IMR-90 (cell line): Measurements from ENCODE around the gene NRF1. TPM values are rescaled to one million over a fixed set of nuclear protein-coding genes. Genes with fewer than 3 reads are reported as not detected.

Experiments used
- ATAC-seq: fragments of 200-7000 bp; cut with Tn5 transposase; 2 replicates; pipeline ENCODE4 v1.9.1; 2020; ENCODE audit warnings: low read depth, mild to moderate bottlenecking, moderate library complexity
- BruUV-seq: library from RNA; stranded (reverse); fragments of 400-500 nt; replicated peaks from 2 replicates; lab custom pipeline; 2021; lab: Mats Ljungman, UMichigan
- CTCF ChIA-PET: fragments of 300-600 bp; formaldehyde crosslinking; extraction: SDS; loops from one replicate; lab custom pipeline; 2021; ENCODE audit warnings: antibody characterized with exemption; lab: Yijun Ruan, JAX
- POLR2A ChIA-PET: fragments of 300-600 bp; sonication (Branson Sonifier 250); formaldehyde crosslinking; loops from one replicate; lab custom pipeline; 2022; ENCODE audit warnings: antibody characterized with exemption; ENCODE audit not compliant: unreplicated experiment; lab: Charles Lee
- DNase-seq: peaks from one replicate; pipeline ENCODE4 v3.0.0; 2013
- H2AFZ ChIP-seq: replicated peaks from 2 replicates; pipeline ENCODE3; 2013; ENCODE audit warnings: low read length, mild to moderate bottlenecking; ENCODE audit not compliant: poor library complexity
- H2AK5ac ChIP-seq: 2 replicates; pipeline ENCODE4 v1.6.1; 2013; ENCODE audit warnings: low read depth, low read length, inconsistent platforms
- H2AK9ac ChIP-seq: replicated peaks from 2 replicates; pipeline ENCODE3; 2013; ENCODE audit warnings: mild to moderate bottlenecking, low read depth, low read length, moderate library complexity; ENCODE audit not compliant: poor library complexity
- H2BK120ac ChIP-seq: 2 replicates; pipeline ENCODE4 v1.6.1; 2013; ENCODE audit warnings: low read depth, low read length, inconsistent platforms
- H2BK15ac ChIP-seq: 3 replicates; pipeline ENCODE4 v1.6.1; 2013; ENCODE audit warnings: low read depth, low read length, inconsistent platforms
- H2BK20ac ChIP-seq: 2 replicates; pipeline ENCODE4 v1.6.1; 2013; ENCODE audit warnings: low read depth, mild to moderate bottlenecking, inconsistent platforms, low read length, moderate library complexity
- H2BK5ac ChIP-seq: 2 replicates; pipeline ENCODE4 v1.6.1; 2013; ENCODE audit warnings: mild to moderate bottlenecking, low read depth, low read length, inconsistent platforms; ENCODE audit not compliant: poor library complexity, severe bottlenecking
- H3K14ac ChIP-seq: replicated peaks from 2 replicates; pipeline ENCODE4 v1.6.1; 2013; ENCODE audit warnings: low read depth, low read length, inconsistent platforms
- H3K18ac ChIP-seq: 2 replicates; pipeline ENCODE4 v1.6.1; 2013; ENCODE audit warnings: low read depth, low read length, control low read depth
- H3K23ac ChIP-seq: 2 replicates; pipeline ENCODE4 v1.6.1; 2013; ENCODE audit warnings: low read depth, low read length, inconsistent platforms
- H3K27ac ChIP-seq: 2 replicates; pipeline ENCODE4 v1.5.1; 2013; ENCODE audit warnings: mild to moderate bottlenecking, control low read depth, low read length; ENCODE audit not compliant: insufficient read depth
- H3K27me3 ChIP-seq: 2 replicates; pipeline ENCODE4 v1.6.1; 2013; ENCODE audit warnings: low read length; ENCODE audit not compliant: control insufficient read depth, insufficient read depth
- H3K36me3 ChIP-seq: 2 replicates; pipeline ENCODE4 v1.6.1; 2013; ENCODE audit warnings: low read length, mixed read lengths; ENCODE audit not compliant: control insufficient read depth, insufficient read depth
- H3K4ac ChIP-seq: 2 replicates; pipeline ENCODE4 v1.6.1; 2013; ENCODE audit warnings: low read depth, low read length, inconsistent platforms
- H3K4me1 ChIP-seq: 2 replicates; pipeline ENCODE4 v1.6.1; 2013; ENCODE audit warnings: low read length, mixed read lengths; ENCODE audit not compliant: control insufficient read depth, insufficient read depth
- H3K4me2 ChIP-seq: 2 replicates; pipeline ENCODE4 v1.6.1; 2013; ENCODE audit warnings: low read depth, mild to moderate bottlenecking, control low read depth, low read length, moderate library complexity
- H3K4me3 ChIP-seq: 2 replicates; pipeline ENCODE4 v1.5.1; 2013; ENCODE audit warnings: low read depth, mild to moderate bottlenecking, control low read depth, low read length, moderate library complexity; ENCODE audit not compliant: insufficient read depth
- H3K56ac ChIP-seq: 2 replicates; pipeline ENCODE4 v1.6.1; 2013; ENCODE audit warnings: low read length, inconsistent platforms; ENCODE audit not compliant: insufficient read depth; ENCODE audit errors: extremely low read depth
- H3K79me1 ChIP-seq, 2 experiments: 2 replicates each; pipeline ENCODE4 v1.6.1; 2013; ENCODE audit warnings: low read length in 2 of 2, inconsistent platforms in 1 of 2, low read depth in 1 of 2
- H3K9ac ChIP-seq: 2 replicates; pipeline ENCODE4 v1.6.1; 2013; ENCODE audit warnings: low read depth, low read length, control low read depth
- H3K9me1 ChIP-seq: 2 replicates; pipeline ENCODE4 v1.6.1; 2013; ENCODE audit warnings: low read length, inconsistent platforms; ENCODE audit not compliant: insufficient read depth
- H3K9me3 ChIP-seq: 2 replicates; pipeline ENCODE4 v1.6.1; 2013; ENCODE audit warnings: low read length; ENCODE audit not compliant: control insufficient read depth, insufficient read depth
- H4K20me1 ChIP-seq: 2 replicates; pipeline ENCODE4 v1.6.1; 2013; ENCODE audit warnings: low read length, inconsistent platforms; ENCODE audit not compliant: insufficient read depth
- H4K5ac ChIP-seq: 2 replicates; pipeline ENCODE4 v1.6.1; 2013; ENCODE audit warnings: mild to moderate bottlenecking, low read depth, low read length, control low read depth
- H4K8ac ChIP-seq, 2 experiments: 2 replicates each; pipeline ENCODE4 v1.6.1; 2013; ENCODE audit warnings: low read depth in 2 of 2, low read length in 2 of 2, control low read depth in 1 of 2, inconsistent platforms in 1 of 2
- H4K91ac ChIP-seq: 2 replicates; pipeline ENCODE4 v1.6.1; 2013; ENCODE audit warnings: low read depth, low read length, inconsistent platforms; ENCODE audit not compliant: insufficient read depth
- BHLHE40 ChIP-seq: fragments of 150-350 bp; IDR thresholded peaks from 2 replicates; pipeline ENCODE4 v1.6.1; 2016; ENCODE audit warnings: mild to moderate bottlenecking, low read depth, low read length
- CEBPB ChIP-seq: IDR thresholded peaks from 2 replicates; pipeline ENCODE4 v1.6.1; 2012; ENCODE audit warnings: low read depth, low read length, improper control_type of control experiment
- CHD1 ChIP-seq: IDR thresholded peaks from 2 replicates; pipeline ENCODE4 v1.6.1; 2012; ENCODE audit warnings: low read depth, low read length, improper control_type of control experiment
- FOS ChIP-seq: fragments of 150-350 bp; IDR thresholded peaks from 2 replicates; pipeline ENCODE4 v1.6.1; 2016; ENCODE audit warnings: low read depth, low read length
- MAFK ChIP-seq: IDR thresholded peaks from 2 replicates; pipeline ENCODE4 v1.6.1; 2012; ENCODE audit warnings: low read depth, low read length, improper control_type of control experiment
- MAZ ChIP-seq: IDR thresholded peaks from 2 replicates; pipeline ENCODE4 v1.6.1; 2012; ENCODE audit warnings: low read depth, mild to moderate bottlenecking, low read length, improper control_type of control experiment, moderate library complexity, borderline replicate concordance
- MXI1 ChIP-seq: IDR thresholded peaks from 2 replicates; pipeline ENCODE4 v1.6.1; 2012; ENCODE audit warnings: low read depth, mild to moderate bottlenecking, low read length, moderate library complexity, borderline replicate concordance
- POLR2A ChIP-seq: IDR thresholded peaks from 2 replicates; pipeline ENCODE4 v1.6.1; 2012; ENCODE audit warnings: mild to moderate bottlenecking, low read depth, low read length
- RAD21 ChIP-seq: IDR thresholded peaks from 2 replicates; pipeline ENCODE4 v1.6.1; 2012; ENCODE audit warnings: low read length, improper control_type of control experiment
- RCOR1 ChIP-seq: IDR thresholded peaks from 2 replicates; pipeline ENCODE4 v1.6.1; 2012; ENCODE audit warnings: mild to moderate bottlenecking, low read length, improper control_type of control experiment; ENCODE audit not compliant: insufficient replicate concordance
- RFX5 ChIP-seq: IDR thresholded peaks from 2 replicates; pipeline ENCODE4 v1.8.0; 2012; ENCODE audit warnings: low read depth, mild to moderate bottlenecking, low read length, moderate library complexity
- WGBS, 2 experiments: methylation state at CpG; one replicate each; pipeline versions ENCODE4 v1.1.5 to v1.1.7; 2013; ENCODE audit warnings: missing lambda C conversion rate in 2 of 2; ENCODE audit not compliant: insufficient read length in 1 of 2; ENCODE audit errors: extremely low coverage in 2 of 2; 5-methylcytosine and 5-hydroxymethylcytosine counted together
- dilution Hi-C: fragments of 300-500 bp; cut with HindIII; formaldehyde crosslinking; loops from one replicate; pipeline ENCODE4 v1.14.3; 2018; ENCODE audit warnings: low sequenced_read_pairs; ENCODE audit not compliant: unreplicated experiment
- in situ Hi-C: fragments of 300-500 bp; cut with MboI; formaldehyde crosslinking; loops from 3 replicates; pipeline ENCODE4 v1.14.3; 2019; ENCODE audit warnings: low sequenced_read_pairs, inconsistent platforms, mixed read lengths
- intact Hi-C: fragments of 100-400 bp; cut with micrococcal nuclease; formaldehyde crosslinking; loops from 2 replicates; pipeline ENCODE4 v1.10.0; 2022
- polyA plus RNA-seq, 3 experiments: library from polyadenylated mRNA; depleted of rRNA; stranded (reverse); fragments of >200 nt; gene quantifications; 2 replicates each; pipeline ENCODE4 v1.2.3, GENCODE V29; 2012; ENCODE audit warnings: low replicate concordance in 1 of 3
- total RNA-seq: library from RNA; depleted of rRNA; stranded (reverse); fragments of >200 nt; gene quantifications from 2 replicates; pipeline ENCODE4 v1.2.3, GENCODE V29; 2012
- TF ChIP-seq, protein P1 (sequence below): fragments of 150-350 bp; IDR thresholded peaks from 2 replicates; pipeline ENCODE4 v1.6.1; 2016; ENCODE audit warnings: low read depth, mild to moderate bottlenecking, low read length, moderate library complexity, borderline replicate concordance
- TF ChIP-seq, protein P2 (sequence below): conservative IDR thresholded peaks from 2 replicates; pipeline ENCODE4 v1.5.1; 2012; ENCODE audit warnings: mild to moderate bottlenecking, low read depth, low read length, improper control_type of control experiment

NRF1 gene
- total and polyA plus RNA-seq, 2 of the 4 experiments (the other 2 are of a cell fraction) = 11.4 to 15.8 TPM

DNA sequence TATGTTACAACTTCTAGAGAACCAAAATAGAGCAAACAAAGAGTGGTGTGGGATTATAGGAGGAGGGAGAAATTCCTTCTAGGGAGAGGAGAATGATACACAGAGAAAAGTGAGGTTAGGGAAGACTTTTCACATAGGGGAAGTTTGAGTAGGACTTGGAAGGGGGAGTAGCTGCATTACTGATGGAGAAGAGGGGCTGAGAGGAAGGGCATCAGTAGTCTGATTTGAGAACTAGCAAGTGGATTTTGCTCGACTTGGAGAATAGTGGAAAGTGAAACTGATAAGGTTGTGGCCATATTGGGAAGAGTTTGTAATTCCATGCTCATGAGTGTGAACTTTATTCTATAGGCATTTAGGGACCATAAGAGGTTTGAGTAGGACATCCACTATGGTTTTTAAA, 6.1 kb downstream of the NRF1 start:
- H2AFZ ChIP-seq = no peak overlapping the region
- H3K4me1 ChIP-seq = peaks cover 2% of the 10 kb centered on the region
- H4K91ac ChIP-seq = no peak overlapping the region
- no peak overlapping the region for H2BK120ac ChIP-seq
- dilution Hi-C loops (no loop called here), intact Hi-C loops (no loop called here), in situ Hi-C loops (no loop called here)
- no peak overlapping the region for H3K9ac ChIP-seq
- no peak overlapping the region for H2BK5ac ChIP-seq
- TF ChIP-seq MAFK (no peak), RAD21 (no peak), BHLHE40 (no peak), RFX5 (no peak), FOS (no peak), MXI1 (no peak), CEBPB (no peak), RCOR1 (no peak), POLR2A (no peak), MAZ (no peak), CHD1 (no peak)
- TF ChIP-seq, protein P1, sequence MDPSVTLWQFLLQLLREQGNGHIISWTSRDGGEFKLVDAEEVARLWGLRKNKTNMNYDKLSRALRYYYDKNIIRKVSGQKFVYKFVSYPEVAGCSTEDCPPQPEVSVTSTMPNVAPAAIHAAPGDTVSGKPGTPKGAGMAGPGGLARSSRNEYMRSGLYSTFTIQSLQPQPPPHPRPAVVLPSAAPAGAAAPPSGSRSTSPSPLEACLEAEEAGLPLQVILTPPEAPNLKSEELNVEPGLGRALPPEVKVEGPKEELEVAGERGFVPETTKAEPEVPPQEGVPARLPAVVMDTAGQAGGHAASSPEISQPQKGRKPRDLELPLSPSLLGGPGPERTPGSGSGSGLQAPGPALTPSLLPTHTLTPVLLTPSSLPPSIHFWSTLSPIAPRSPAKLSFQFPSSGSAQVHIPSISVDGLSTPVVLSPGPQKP = no peak
- TF ChIP-seq, protein P2, sequence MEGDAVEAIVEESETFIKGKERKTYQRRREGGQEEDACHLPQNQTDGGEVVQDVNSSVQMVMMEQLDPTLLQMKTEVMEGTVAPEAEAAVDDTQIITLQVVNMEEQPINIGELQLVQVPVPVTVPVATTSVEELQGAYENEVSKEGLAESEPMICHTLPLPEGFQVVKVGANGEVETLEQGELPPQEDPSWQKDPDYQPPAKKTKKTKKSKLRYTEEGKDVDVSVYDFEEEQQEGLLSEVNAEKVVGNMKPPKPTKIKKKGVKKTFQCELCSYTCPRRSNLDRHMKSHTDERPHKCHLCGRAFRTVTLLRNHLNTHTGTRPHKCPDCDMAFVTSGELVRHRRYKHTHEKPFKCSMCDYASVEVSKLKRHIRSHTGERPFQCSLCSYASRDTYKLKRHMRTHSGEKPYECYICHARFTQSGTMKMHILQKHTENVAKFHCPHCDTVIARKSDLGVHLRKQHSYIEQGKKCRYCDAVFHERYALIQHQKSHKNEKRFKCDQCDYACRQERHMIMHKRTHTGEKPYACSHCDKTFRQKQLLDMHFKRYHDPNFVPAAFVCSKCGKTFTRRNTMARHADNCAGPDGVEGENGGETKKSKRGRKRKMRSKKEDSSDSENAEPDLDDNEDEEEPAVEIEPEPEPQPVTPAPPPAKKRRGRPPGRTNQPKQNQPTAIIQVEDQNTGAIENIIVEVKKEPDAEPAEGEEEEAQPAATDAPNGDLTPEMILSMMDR = no peak
- peaks cover 26 to 66% of the 10 kb centered on the region in 2 experiments for H3K79me1 ChIP-seq
- DNase-seq (peak; percentile 29), ATAC-seq (peak; percentile 15; the same call in 1 of the 2 replicates)
- no peak overlapping the region for H3K27ac ChIP-seq
- no peak overlapping the region for H3K18ac ChIP-seq
- H4K5ac ChIP-seq = no peak overlapping the region
- H3K27me3 ChIP-seq = no peaks in the 10 kb centered on the region
- 0 out of 4 replicates have a peak overlapping the region, but pooled peaks of 1 of the 2 experiments have one; percentile 46 for H4K8ac ChIP-seq
- no peaks in the 10 kb centered on the region for H3K9me3 ChIP-seq
- 80% methylated on average over 1 of the region's 1 CpG; no CpG with 5 or more reads in 1 of the 2 experiments for WGBS, 2 experiments
- peak overlapping the region; percentile 25; the same call in 1 of the 2 replicates for H3K4ac ChIP-seq
- ChIA-PET POLR2A (no interaction called here), CTCF (no interaction called here)
- peaks cover 49% of the 10 kb centered on the region for H4K20me1 ChIP-seq
- no TSS peak for BruUV-seq
- no peak overlapping the region for H3K4me3 ChIP-seq
- H3K14ac ChIP-seq = peak overlapping the region; percentile 78; the same call in 1 of the 2 replicates
- no peaks in the 10 kb centered on the region; the same call in 1 of the 2 replicates for H3K9me1 ChIP-seq
- no peak overlapping the region for H2AK9ac ChIP-seq
- H2BK20ac ChIP-seq = no peak overlapping the region
- peak overlapping the region; percentile 78 for H3K23ac ChIP-seq
- no peak overlapping the region for H3K56ac ChIP-seq
- 0 out of 2 replicates have a peak overlapping the region, but pooled peaks have one; percentile 27 for H2AK5ac ChIP-seq
- H3K36me3 ChIP-seq = no peaks in the 10 kb centered on the region
- peak overlapping the region; percentile 88 for H3K4me2 ChIP-seq
- no peak overlapping the region for H2BK15ac ChIP-seq
